ENCODE data around the gene PHF21B. TPM values are rescaled to one million over a fixed set of nuclear protein-coding genes. Genes with fewer than 3 reads are reported as not detected.

The PHF21B gene
- total RNA-seq, 3 donors from 2014 or later (not counting 1 experiment from before 2014, with no cell fraction given): not detected

DNA sequence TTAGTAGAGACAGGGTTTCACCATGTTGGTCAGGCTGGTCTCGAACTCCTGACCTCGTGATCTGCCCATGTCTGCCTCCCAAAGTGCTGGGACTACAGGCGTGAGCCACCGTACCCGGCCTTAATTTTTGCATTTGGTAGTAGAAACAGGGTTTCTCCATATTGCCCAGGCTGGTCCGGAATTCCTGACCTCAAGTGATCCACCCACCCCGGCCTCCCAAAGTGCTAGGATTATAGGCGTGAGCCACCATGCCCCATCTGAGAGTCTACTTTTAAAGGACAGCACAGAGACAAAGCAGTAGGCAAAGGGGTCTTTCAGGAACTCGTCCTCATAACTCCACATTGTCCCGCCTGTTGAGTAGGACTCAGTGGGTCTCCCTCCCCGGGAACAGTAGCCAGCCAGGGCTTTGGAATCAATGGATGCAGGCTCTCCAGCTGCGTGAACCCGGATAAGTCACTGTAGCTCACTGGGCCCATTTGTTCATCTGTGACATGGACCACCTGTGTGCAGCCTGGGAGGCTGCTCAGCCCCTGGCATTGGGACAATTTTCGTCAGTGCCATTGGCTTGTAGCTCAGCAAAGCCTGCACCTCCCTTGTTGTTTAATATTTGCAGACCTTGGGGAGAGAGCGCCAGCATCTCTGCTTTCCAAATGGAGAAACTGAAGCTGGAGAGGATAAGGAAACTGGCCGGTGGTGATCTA, 171.3 kb downstream of the PHF21B start:
- Mint-ChIP-seq H3K4me3 (no peak overlapping the region), H3K27me3 (ENCODE audit: low read depth in 2 of 2) (no peaks in the 10 kb centered on the region), H3K27ac (no peak overlapping the region), H3K36me3 (peaks cover 7% of the 10 kb centered on the region), H3K4me1 (no peaks in the 10 kb centered on the region), H3K9me3 (peaks cover 2 to 5% of the 10 kb centered on the region in 2 donors)
- Histone ChIP-seq H3K9me3 (ENCODE audit: control insufficient read depth, insufficient read depth, low read length) (peaks cover 4% of the 10 kb centered on the region), H3K27me3 (ENCODE audit: control insufficient read depth, insufficient read depth, low read length) (no peaks in the 10 kb centered on the region), H3K27ac (ENCODE audit: low read length) (no peak overlapping the region), H3K36me3 (ENCODE audit: control insufficient read depth, insufficient read depth, low read length) (no peaks in the 10 kb centered on the region), H3K4me3 (ENCODE audit: low read length) (no peak overlapping the region), H3K4me1 (ENCODE audit: control insufficient read depth, insufficient read depth, low read length) (no peaks in the 10 kb centered on the region)
- no peak for ATAC-seq
- intact Hi-C loops (cut with micrococcal nuclease): no loop called here
- WGBS (ENCODE audit: insufficient coverage): 88% methylated on average over 16 of the region's 16 CpGs
- DNase-seq: no peak
- TF ChIP-seq, protein P1, sequence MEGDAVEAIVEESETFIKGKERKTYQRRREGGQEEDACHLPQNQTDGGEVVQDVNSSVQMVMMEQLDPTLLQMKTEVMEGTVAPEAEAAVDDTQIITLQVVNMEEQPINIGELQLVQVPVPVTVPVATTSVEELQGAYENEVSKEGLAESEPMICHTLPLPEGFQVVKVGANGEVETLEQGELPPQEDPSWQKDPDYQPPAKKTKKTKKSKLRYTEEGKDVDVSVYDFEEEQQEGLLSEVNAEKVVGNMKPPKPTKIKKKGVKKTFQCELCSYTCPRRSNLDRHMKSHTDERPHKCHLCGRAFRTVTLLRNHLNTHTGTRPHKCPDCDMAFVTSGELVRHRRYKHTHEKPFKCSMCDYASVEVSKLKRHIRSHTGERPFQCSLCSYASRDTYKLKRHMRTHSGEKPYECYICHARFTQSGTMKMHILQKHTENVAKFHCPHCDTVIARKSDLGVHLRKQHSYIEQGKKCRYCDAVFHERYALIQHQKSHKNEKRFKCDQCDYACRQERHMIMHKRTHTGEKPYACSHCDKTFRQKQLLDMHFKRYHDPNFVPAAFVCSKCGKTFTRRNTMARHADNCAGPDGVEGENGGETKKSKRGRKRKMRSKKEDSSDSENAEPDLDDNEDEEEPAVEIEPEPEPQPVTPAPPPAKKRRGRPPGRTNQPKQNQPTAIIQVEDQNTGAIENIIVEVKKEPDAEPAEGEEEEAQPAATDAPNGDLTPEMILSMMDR (IDR thresholded peaks at IDR 0.05): no peak

DNA sequence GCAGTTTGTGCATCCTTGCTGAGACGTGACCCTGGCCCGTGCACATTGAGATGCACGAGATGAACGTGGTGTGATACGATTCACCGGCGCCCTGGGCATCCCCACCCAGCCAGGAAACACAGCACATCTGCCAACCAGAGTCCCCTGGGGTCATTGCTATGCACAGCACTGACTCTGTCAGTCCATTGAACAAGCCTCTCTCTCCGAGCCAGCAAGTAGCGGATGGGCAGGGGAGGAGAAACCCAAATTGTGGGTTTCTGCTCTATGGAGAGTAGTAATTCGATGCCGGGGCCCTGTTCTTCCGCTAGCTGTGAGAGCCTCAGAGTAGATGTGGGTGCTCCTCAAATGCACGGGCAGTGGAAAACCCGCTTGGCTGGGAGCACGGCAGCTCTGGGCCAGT, 172.3 kb downstream of the PHF21B start:
- no peak for ATAC-seq
- DNase-seq: no peak
- Mint-ChIP-seq H3K36me3 (peaks cover 7% of the 10 kb centered on the region), H3K4me1 (no peaks in the 10 kb centered on the region), H3K27me3 (ENCODE audit: low read depth in 2 of 2) (no peaks in the 10 kb centered on the region), H3K4me3 (no peak overlapping the region), H3K27ac (no peak overlapping the region), H3K9me3 (peaks cover 2 to 5% of the 10 kb centered on the region in 2 donors)
- intact Hi-C loops (cut with micrococcal nuclease): no loop called here
- Histone ChIP-seq H3K4me3 (ENCODE audit: low read length) (no peak overlapping the region), H3K27ac (ENCODE audit: low read length) (no peak overlapping the region), H3K4me1 (ENCODE audit: control insufficient read depth, insufficient read depth, low read length) (no peaks in the 10 kb centered on the region), H3K9me3 (ENCODE audit: control insufficient read depth, insufficient read depth, low read length) (peaks cover 4% of the 10 kb centered on the region), H3K27me3 (ENCODE audit: control insufficient read depth, insufficient read depth, low read length) (no peaks in the 10 kb centered on the region), H3K36me3 (ENCODE audit: control insufficient read depth, insufficient read depth, low read length) (no peaks in the 10 kb centered on the region)
- TF ChIP-seq, protein P1 (IDR thresholded peaks at IDR 0.05): no peak
- WGBS (ENCODE audit: insufficient coverage): 82% methylated on average over 15 of the region's 15 CpGs

DNA sequence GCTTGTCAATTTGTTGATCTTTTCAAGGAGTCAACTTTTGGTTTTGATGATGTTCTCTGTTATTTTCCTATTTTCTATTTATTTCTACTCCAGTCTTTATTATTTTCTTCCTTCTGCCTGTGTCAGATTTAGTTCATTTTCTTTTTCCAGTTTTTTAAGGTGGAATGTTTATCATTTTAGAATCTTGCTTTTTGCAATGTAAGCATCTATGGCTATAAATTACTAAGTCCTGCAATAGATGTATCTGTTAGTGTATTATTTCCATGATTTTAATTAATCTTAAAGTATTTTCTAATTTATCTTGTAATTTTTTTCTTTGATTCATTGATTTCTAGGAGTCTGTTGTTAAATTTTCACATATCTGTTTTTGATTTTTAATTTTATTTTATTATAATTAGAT, 175.7 kb downstream of the PHF21B start:
- DNase-seq (no peak), ATAC-seq (no peak)
- intact Hi-C loops (cut with micrococcal nuclease): no loop called here
- Mint-ChIP-seq H3K27me3 (ENCODE audit: low read depth in 2 of 2) (no peaks in the 10 kb centered on the region), H3K27ac (no peak overlapping the region), H3K36me3 (peaks cover 7% of the 10 kb centered on the region), H3K4me3 (no peak overlapping the region), H3K4me1 (no peaks in the 10 kb centered on the region), H3K9me3 (peaks cover 2 to 5% of the 10 kb centered on the region in 2 donors)
- TF ChIP-seq, protein P1 (IDR thresholded peaks at IDR 0.05): no peak
- Histone ChIP-seq H3K36me3 (ENCODE audit: control insufficient read depth, insufficient read depth, low read length) (no peaks in the 10 kb centered on the region), H3K4me3 (ENCODE audit: low read length) (no peak overlapping the region), H3K27me3 (ENCODE audit: control insufficient read depth, insufficient read depth, low read length) (no peaks in the 10 kb centered on the region), H3K4me1 (ENCODE audit: control insufficient read depth, insufficient read depth, low read length) (no peaks in the 10 kb centered on the region), H3K27ac (ENCODE audit: low read length) (no peak overlapping the region), H3K9me3 (ENCODE audit: control insufficient read depth, insufficient read depth, low read length) (peaks cover 4% of the 10 kb centered on the region)

DNA sequence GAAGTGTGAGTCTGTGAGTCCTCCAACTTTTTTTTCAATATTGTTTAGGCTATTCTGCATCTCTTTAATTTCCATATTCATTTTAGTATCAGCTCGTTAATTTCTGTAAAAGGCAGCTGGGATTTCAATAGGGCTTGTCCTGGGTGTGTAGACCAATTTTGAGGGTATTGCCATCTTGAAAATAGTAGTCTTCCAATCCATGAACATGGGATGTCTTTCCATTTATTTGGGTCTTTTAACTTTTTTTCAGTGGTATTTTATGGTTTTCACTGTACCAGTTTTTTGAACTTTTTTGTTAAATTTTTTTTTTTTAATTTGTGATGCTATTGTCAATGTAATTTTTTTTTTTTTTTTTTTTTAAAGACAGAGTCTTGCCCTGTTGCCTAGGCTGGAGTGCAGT, 177.9 kb downstream of the PHF21B start:
- H3K4me3 Mint-ChIP-seq: no peak overlapping the region
- no CpG with 5 or more reads among the region's 1 CpG for WGBS (ENCODE audit: insufficient coverage)
- DNase-seq: no peak

More for the DNA sequence above, 177.9 kb downstream of the PHF21B start:
- Histone ChIP-seq H3K36me3 (ENCODE audit: control insufficient read depth, insufficient read depth, low read length) (no peaks in the 10 kb centered on the region), H3K4me1 (ENCODE audit: control insufficient read depth, insufficient read depth, low read length) (peaks cover 6% of the 10 kb centered on the region), H3K27ac (ENCODE audit: low read length) (no peak overlapping the region), H3K9me3 (ENCODE audit: control insufficient read depth, insufficient read depth, low read length) (peaks cover 4% of the 10 kb centered on the region), H3K27me3 (ENCODE audit: control insufficient read depth, insufficient read depth, low read length) (no peaks in the 10 kb centered on the region), H3K4me3 (ENCODE audit: low read length) (no peak overlapping the region)
- TF ChIP-seq, protein P1 (IDR thresholded peaks at IDR 0.05): no peak
- Mint-ChIP-seq H3K36me3 (peaks cover 7% of the 10 kb centered on the region), H3K9me3 (peaks cover 2 to 5% of the 10 kb centered on the region in 2 donors), H3K27me3 (ENCODE audit: low read depth in 2 of 2) (no peaks in the 10 kb centered on the region), H3K4me1 (peaks cover 4 to 5% of the 10 kb centered on the region in 2 donors), H3K27ac (no peak overlapping the region)
- intact Hi-C loops (cut with micrococcal nuclease): no loop called here
- ATAC-seq: no peak

Measured in natural killer cell (primary cell).